A549 (cell line): ENCODE results near the gene ALPP. TPM values are rescaled to one million over a fixed set of nuclear protein-coding genes. Genes with fewer than 3 reads are reported as not detected.
"Not testable (repeated sequence)": the region's sequence is repeated elsewhere in the genome, so short reads cannot be mapped to it uniquely, and the experiment has no call there.

Experiments used
- ATAC-seq, 2 experiments: fragments of 200-7000 bp in 1 of 2; fragments of >200 bp in 1 of 2; cut with Nextera tagmentation in 1 of 2; cut with Tn5 transposase in 1 of 2; 3 replicates each; pipeline versions ENCODE4 v1.8.0 to v1.9.1; 2018 to 2020; ENCODE audit warnings: mild to moderate bottlenecking in 1 of 2, moderate library complexity in 1 of 2
- CTCF ChIA-PET: fragments of 300-600 bp; sonication (Branson Sonifier 250); formaldehyde crosslinking; extraction: SDS; loops from one replicate; lab custom pipeline; 2021; ENCODE audit warnings: antibody characterized with exemption, inconsistent platforms; lab: Yijun Ruan, JAX
- POLR2A ChIA-PET: fragments of 350-600 bp; formaldehyde crosslinking; extraction: SDS; loops from one replicate; lab custom pipeline; 2021; ENCODE audit warnings: antibody characterized with exemption, inconsistent platforms; lab: Yijun Ruan, JAX
- DNase-seq, 2 experiments: peaks; one replicate each; pipeline versions ENCODE4 v3.0.0 to v3.0.0-alpha.2; 2011 to 2016; ENCODE audit warnings: low read depth in 1 of 2, low spot score in 1 of 2
- FAIRE-seq: peaks from 2 replicates; lab custom pipeline; 2011; peaks lifted over from hg19 to GRCh38; lab: Jason Lieb, UNC
- H3K27ac ChIP-seq, 2 experiments: fragments of >200 bp; sonication (Bioruptor Twin); formaldehyde crosslinking; 3 replicates each; pipeline ENCODE4 v1.5.1; 2016 to 2017
- H3K4me1 ChIP-seq: fragments of >200 bp; sonication (Bioruptor Twin); formaldehyde crosslinking; 3 replicates; pipeline ENCODE4 v1.6.1; 2016
- H3K4me2 ChIP-seq: fragments of >200 bp; sonication (Bioruptor Twin); formaldehyde crosslinking; 3 replicates; pipeline ENCODE4 v1.6.1; 2016
- H3K4me3 ChIP-seq: fragments of >200 bp; sonication (Bioruptor Twin); formaldehyde crosslinking; 3 replicates; pipeline ENCODE4 v1.5.1; 2016
- H3K9me3 ChIP-seq: fragments of >200 bp; sonication (Bioruptor Twin); formaldehyde crosslinking; 3 replicates; pipeline ENCODE4 v1.6.1; 2016
- CBX8 ChIP-seq: fragments of 200-600 bp; sonication (generic); IDR thresholded peaks from 2 replicates; pipeline ENCODE4 v1.6.1; 2016
- CEBPB ChIP-seq, 2 experiments: fragments of >200 bp in 1 of 2; sonication (Bioruptor Twin) in 1 of 2; formaldehyde crosslinking in 1 of 2; IDR thresholded peaks; 2 replicates each; pipeline ENCODE4 v1.6.1; 2012 to 2016
- MYC ChIP-seq: IDR thresholded peaks from 2 replicates; pipeline ENCODE4 v1.6.1; 2012; ENCODE audit warnings: mild to moderate bottlenecking, inconsistent platforms, low read length, improper control_type of control experiment, borderline replicate concordance
- RAD21 ChIP-seq, 2 experiments: fragments of >200 bp in 1 of 2; sonication (Bioruptor Twin) in 1 of 2; formaldehyde crosslinking in 1 of 2; IDR thresholded peaks in 1 of 2; conservative IDR thresholded peaks in 1 of 2; 2 replicates in 1 of 2; 3 replicates in 1 of 2; pipeline ENCODE4 v1.6.1; 2012 to 2018; ENCODE audit warnings: inconsistent platforms in 1 of 2
- SMC3 ChIP-seq: fragments of >200 bp; sonication (Bioruptor Twin); formaldehyde crosslinking; IDR thresholded peaks from 3 replicates; pipeline ENCODE4 v1.6.1; 2018; ENCODE audit warnings: inconsistent platforms
- TFCP2L1 ChIP-seq: fragments of 250-450 bp; sonication (Bioruptor Pico); IDR thresholded peaks from 2 replicates; pipeline ENCODE4 v1.5.0; 2021; ENCODE audit warnings: mild to moderate bottlenecking
- TP53 ChIP-seq: fragments of 250-450 bp; sonication (Bioruptor Pico); IDR thresholded peaks from 2 replicates; pipeline ENCODE4 v1.5.0; 2021; ENCODE audit warnings: mild to moderate bottlenecking, moderate library complexity
- WGBS: methylation state at CpG from one replicate; pipeline ENCODE4 v1.1.6; 2017; ENCODE audit errors: missing lambda C conversion rate; 5-methylcytosine and 5-hydroxymethylcytosine counted together
- polyA plus RNA-seq, 4 experiments: library from polyadenylated mRNA; depleted of rRNA in 3 of 4; stranded (reverse); fragments of >200 nt; fragmentation: RNase III in 1 of 4; extraction: RNeasy Plus Mini Kit Qiagen cat#74134 plus additional on column Dnase treatment in 1 of 4; gene quantifications; 2 replicates in 3 of 4; 3 replicates in 1 of 4; pipeline ENCODE4 v1.2.3, GENCODE V29; 2011 to 2017
- TF ChIP-seq, protein P1 (sequence below): fragments of >200 bp; sonication (Bioruptor Twin); formaldehyde crosslinking; IDR thresholded peaks from 3 replicates; pipeline ENCODE4 v1.5.1; 2016

The ALPP gene
- polyA plus RNA-seq, 2 of the 4 experiments (the other 2 are of a cell fraction) = 0.10 to 0.31 TPM

DNA sequence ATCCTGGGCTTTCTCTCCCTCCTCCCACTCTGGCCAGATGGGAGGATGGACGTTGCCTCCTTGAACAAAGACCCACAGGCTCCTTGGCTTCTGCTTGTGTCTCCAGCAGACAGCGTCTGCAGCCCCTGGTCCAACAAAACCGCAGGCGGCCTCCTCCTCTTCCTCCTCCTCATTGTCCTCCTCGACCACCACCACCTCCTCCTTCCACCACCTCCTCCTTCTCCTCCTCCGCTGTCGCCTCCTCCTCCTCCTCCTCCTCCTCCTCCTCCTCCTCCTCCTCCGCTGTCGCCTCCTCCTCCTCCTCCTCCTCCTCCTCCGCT lies 45.7 kb upstream of the ALPP start:
- H3K4me3 ChIP-seq = no peak overlapping the region
- DNase-seq = no peak
- no peaks in the 10 kb centered on the region for H3K4me1 ChIP-seq
- H3K4me2 ChIP-seq = no peak overlapping the region
- ChIA-PET CTCF (interaction anchor here (0.6 to 2.3 kb wide), 12 partner anchors 8 to 432 kb away, joined by 3 to 6 read pairs (median 4); no protein-coding TSS in a partner anchor), POLR2A (no interaction called here)
- 0 out of 6 replicates have a peak, but pooled peaks of 1 of the 2 experiments have one; percentile 6 for ATAC-seq
- no peak for FAIRE-seq
- H3K9me3 ChIP-seq = no peaks in the 10 kb centered on the region
- H3K27ac ChIP-seq = no peak overlapping the region
- no peak for TF ChIP-seq RAD21 (conservative IDR thresholded peaks at IDR 0.05 in 1 of 2, IDR thresholded peaks at IDR 0.05 in 1 of 2)
- TF ChIP-seq CEBPB (IDR thresholded peaks at IDR 0.05) = no peak
- TF ChIP-seq TP53 = no peak
- TF ChIP-seq TFCP2L1 (CRISPR knock-in tag) = no peak
- 63% methylated on average over 5 of the region's 10 CpGs for WGBS

DNA sequence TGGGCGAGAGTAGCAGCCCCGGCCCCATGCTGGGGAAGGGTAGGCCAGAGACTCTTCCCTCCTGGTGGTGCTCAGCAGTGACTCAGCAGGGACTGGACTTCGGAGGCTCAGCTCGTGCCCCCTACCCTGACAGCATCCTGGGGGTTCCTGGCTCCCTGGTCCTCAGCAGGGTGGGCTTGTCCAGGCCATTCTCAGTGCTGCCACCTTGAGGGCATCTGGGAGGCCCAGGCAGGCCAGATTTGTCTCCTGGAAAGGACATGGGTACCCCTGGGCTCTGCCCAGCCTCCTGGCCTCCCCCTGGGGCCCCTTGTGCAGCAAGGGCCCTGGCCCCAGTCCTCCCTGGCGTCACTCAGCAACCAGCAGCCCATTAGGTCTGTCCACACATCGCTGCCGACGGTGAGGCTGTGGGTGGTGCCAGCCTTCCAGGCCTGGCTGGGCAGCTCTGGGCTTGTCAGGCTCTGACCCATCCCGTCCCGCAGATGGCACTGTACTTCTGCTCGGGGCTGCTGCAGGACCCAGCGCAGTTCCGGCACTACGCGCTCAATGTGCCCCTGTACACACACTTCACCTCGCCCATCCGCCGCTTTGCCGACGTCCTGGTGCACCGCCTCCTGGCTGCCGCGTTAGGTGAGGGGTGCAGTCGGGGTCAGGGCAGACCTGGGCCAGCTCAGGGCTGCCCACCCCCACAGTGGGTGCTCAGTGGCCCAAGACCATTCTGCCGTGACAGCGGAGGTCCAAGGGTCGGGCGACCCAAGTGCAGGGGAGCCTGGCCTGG lies 45.0 kb upstream of the ALPP start:
- Histone ChIP-seq H3K4me3 (no peak overlapping the region), H3K4me1 (no peaks in the 10 kb centered on the region), H3K27ac (0 out of 6 replicates have a peak overlapping the region, but pooled peaks of 1 of the 2 experiments have one; percentile 10), H3K4me2 (no peak overlapping the region), H3K9me3 (no peaks in the 10 kb centered on the region)
- CTCF ChIA-PET = interaction anchor here (0.6 to 5.2 kb wide), 21 partner anchors 8 to 437 kb away, joined by 3 to 24 read pairs (median 4); partner anchors contain the start of gene PRSS56
- DNase-seq (peak; percentile 19 to 33), ATAC-seq (peak in 1 of 2 experiments; percentile 71; a peak in 3 of 6 replicates), FAIRE-seq (no peak)
- 80% methylated on average over 10 of the region's 28 CpGs for WGBS
- TF ChIP-seq, protein P1, sequence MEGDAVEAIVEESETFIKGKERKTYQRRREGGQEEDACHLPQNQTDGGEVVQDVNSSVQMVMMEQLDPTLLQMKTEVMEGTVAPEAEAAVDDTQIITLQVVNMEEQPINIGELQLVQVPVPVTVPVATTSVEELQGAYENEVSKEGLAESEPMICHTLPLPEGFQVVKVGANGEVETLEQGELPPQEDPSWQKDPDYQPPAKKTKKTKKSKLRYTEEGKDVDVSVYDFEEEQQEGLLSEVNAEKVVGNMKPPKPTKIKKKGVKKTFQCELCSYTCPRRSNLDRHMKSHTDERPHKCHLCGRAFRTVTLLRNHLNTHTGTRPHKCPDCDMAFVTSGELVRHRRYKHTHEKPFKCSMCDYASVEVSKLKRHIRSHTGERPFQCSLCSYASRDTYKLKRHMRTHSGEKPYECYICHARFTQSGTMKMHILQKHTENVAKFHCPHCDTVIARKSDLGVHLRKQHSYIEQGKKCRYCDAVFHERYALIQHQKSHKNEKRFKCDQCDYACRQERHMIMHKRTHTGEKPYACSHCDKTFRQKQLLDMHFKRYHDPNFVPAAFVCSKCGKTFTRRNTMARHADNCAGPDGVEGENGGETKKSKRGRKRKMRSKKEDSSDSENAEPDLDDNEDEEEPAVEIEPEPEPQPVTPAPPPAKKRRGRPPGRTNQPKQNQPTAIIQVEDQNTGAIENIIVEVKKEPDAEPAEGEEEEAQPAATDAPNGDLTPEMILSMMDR = peak; percentile 52
- TF ChIP-seq MYC (no peak), CBX8 (no peak)
- POLR2A ChIA-PET = no interaction called here

- H3K4me1 ChIP-seq, H3K4me2 ChIP-seq, FAIRE-seq, H3K4me3 ChIP-seq, H3K9me3 ChIP-seq, POLR2A ChIA-PET, DNase-seq, H3K27ac ChIP-seq, ATAC-seq: not testable (repeated sequence)
- CTCF ChIA-PET = interaction anchor here (0.7 to 5.2 kb wide), 16 partner anchors 10 to 438 kb away, joined by 3 to 24 read pairs (median 4); partner anchors contain the start of gene PRSS56
- 91% methylated on average over 7 of the region's 33 CpGs for WGBS
These were observed 44.2 kb upstream of the ALPP start for GRCh38 chr2:232334136-232334884.

DNA sequence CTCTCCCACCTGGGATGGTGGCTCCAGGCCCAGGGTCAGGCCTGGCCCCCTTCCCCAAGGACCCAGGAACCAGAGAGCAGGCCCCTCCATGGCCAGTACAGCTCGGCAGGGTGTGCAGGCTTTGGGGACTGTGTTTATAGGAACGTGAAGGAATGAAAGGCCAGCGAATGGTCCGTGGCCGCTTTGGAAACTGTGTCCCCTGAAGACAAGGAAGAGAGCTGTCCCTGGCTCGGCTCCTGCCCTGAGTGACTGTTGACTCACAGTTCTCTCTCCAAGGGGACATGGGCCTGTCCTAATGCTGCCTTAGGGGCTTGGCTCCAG lies 43.7 kb upstream of the ALPP start:
- H3K27ac ChIP-seq, H3K9me3 ChIP-seq, H3K4me1 ChIP-seq, FAIRE-seq, DNase-seq, POLR2A ChIA-PET, H3K4me2 ChIP-seq, H3K4me3 ChIP-seq, ATAC-seq: not testable (repeated sequence)
- CTCF ChIA-PET = interaction anchor here (0.9 to 5.2 kb wide), 11 partner anchors 10 to 428 kb away, joined by 3 to 24 read pairs (median 7); partner anchors contain the start of gene NPPC
- WGBS = 70% methylated on average over 6 of the region's 6 CpGs

DNA sequence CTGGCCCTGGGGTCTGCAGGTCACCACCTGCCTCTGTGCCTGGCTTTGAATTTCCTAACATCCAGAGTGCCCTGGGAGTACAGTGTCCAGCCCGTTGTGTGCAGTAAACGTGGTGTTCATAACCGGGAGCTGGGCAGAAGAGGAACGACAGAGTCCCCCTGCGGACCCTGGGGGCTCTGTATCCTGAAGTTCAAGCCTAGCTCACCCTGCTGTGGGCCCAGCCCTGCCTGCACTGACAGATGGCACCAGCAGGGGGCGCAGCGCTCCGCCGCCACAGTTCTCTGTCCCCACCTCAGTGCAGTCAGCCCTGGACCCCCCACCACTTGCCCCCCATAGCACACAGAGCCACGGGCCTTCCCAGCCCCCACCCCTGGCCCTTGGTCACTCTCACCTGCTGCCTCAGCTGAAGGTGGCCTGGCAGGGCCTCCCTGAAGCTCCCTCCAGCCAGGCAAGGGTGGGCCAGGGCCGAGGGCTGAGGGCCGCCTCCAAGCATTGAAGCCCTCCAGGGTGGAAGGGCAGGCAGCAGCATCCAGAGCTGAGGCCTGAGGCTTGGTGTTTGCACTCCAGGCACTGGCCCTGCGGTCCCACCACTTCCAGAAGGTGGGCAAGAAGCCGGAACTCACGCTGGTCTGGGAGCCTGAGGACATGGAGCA lies 43.2 kb upstream of the ALPP start:
- H3K4me2 ChIP-seq, DNase-seq, H3K9me3 ChIP-seq, H3K4me3 ChIP-seq, H3K27ac ChIP-seq, H3K4me1 ChIP-seq, FAIRE-seq, POLR2A ChIA-PET: not testable (repeated sequence)
- 35% methylated on average over 9 of the region's 15 CpGs for WGBS
- CTCF ChIA-PET = interaction anchor here (0.6 to 5.2 kb wide), 25 partner anchors 8 to 429 kb away, joined by 3 to 24 read pairs (median 3); partner anchors contain the start of gene NPPC
- TF ChIP-seq, protein P1 = peak; percentile 54
- TF ChIP-seq SMC3 (peak; percentile 65), RAD21 (conservative IDR thresholded peaks at IDR 0.05 in 1 of 2, IDR thresholded peaks at IDR 0.05 in 1 of 2) (peak; percentile 15 to 46; a peak in 4 of 5 replicates)
- peak; percentile 37 to 84; a peak in 4 of 6 replicates for ATAC-seq
